ENCODE results near the gene AIFM1. TPM values are rescaled to one million over a fixed set of nuclear protein-coding genes. Genes with fewer than 3 reads are reported as not detected.

The AIFM1 gene
- polyA plus RNA-seq, 1 donor (not counting 4 experiments of a cell fraction or from before 2014, with no cell fraction given), result 52.5 TPM

DNA sequence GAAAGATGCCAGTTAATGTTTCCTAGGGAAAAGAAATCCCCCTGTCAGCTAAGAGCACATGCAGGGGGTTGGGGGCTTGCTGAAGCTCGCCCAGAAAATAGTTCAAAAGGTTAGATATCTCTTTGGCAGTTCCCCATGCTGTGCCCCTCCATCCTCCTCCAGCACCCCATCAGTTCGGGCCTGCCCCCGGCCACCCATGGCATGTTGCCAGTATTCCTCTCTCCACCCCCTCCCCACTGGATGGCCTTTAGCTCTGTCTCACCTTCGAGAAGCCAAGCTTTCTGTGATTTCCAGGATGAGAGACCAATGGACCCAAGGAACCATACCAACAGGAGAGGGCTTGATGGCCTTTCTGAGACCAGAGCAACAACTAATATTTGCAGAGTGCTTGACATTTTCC lies 11.3 kb upstream of the AIFM1 start:
- H3K9me3 ChIP-seq (ENCODE audit: control insufficient read depth, low read depth, low read length), result no peaks in the 10 kb centered on the region
- dilution Hi-C loops (cut with MboI; ENCODE audit: extremely low pct_ligation_motif_present, low sequenced_read_pairs), result no loop called here

DNA sequence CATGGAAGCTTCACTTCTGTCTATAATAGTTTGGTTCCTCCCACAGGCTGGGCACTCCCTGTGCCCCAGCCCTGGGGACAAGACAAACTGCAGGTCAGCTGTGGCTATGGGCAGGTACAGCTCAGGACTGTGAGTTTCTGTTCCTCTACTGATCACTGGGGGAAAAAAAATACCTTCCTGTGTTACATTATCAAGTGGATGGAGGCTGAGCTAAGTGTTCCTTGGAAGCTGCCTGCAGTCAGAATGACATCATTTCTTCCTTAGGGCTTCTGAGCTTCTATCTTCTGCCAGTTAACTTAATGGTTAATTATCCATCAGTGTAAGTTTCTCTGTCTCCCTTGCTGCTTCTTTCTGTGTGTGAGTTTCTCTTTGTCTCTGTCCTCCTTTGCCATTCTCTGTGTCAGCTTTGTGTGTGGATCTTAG lies 10.7 kb upstream of the AIFM1 start:
- Histone ChIP-seq H3K9me1 (ENCODE audit: control insufficient read depth, extremely low read depth, insufficient read depth, low read length) (no peaks in the 10 kb centered on the region), H3K27me3 (ENCODE audit: control insufficient read depth, extremely low read depth, insufficient read depth, low read length) (peaks cover 3% of the 10 kb centered on the region), H3K79me2 (ENCODE audit: control insufficient read depth, insufficient read depth, low read length) (no peaks in the 10 kb centered on the region), H3K4me2 (ENCODE audit: control insufficient read depth, extremely low read depth, insufficient read depth, low read depth, low read length) (no peak overlapping the region), H3K9me3 (ENCODE audit: control insufficient read depth, low read depth, low read length) (no peaks in the 10 kb centered on the region), H4K20me1 (ENCODE audit: control insufficient read depth, extremely low read depth, insufficient read depth, low read length) (no peaks in the 10 kb centered on the region), H3K4me1 (ENCODE audit: control insufficient read depth, extremely low read depth, insufficient read depth, low read length) (peaks cover 11% of the 10 kb centered on the region), H2AFZ (ENCODE audit: control insufficient read depth, low read length) (no peak overlapping the region), H3K36me3 (ENCODE audit: control insufficient read depth in 2 of 2, extremely low read depth in 1 of 2, insufficient read depth in 2 of 2, low read length in 2 of 2) (no peaks in the 10 kb centered on the region), H3K9ac (ENCODE audit: control insufficient read depth, extremely low read depth, insufficient read depth, low read length) (no peak overlapping the region), H3K27ac (ENCODE audit: control insufficient read depth, insufficient read depth, low read length) (no peak overlapping the region), H3K4me3 (ENCODE audit: control insufficient read depth in 2 of 3, extremely low read depth in 1 of 3, insufficient read depth in 2 of 3, low read depth in 1 of 3, low read length in 3 of 3) (no peak overlapping the region)
- DNase-seq (ENCODE audit: low read depth, low spot score) (no peak), FAIRE-seq (no peak)
- dilution Hi-C loops (cut with MboI; ENCODE audit: extremely low pct_ligation_motif_present, low sequenced_read_pairs), result no loop called here
- no peak for TF ChIP-seq EZH2 (IDR thresholded peaks at IDR 0.05; ENCODE audit: low read length)

More for the DNA sequence above, 11.3 kb upstream of the AIFM1 start:
- Histone ChIP-seq H4K20me1 (ENCODE audit: control insufficient read depth, extremely low read depth, insufficient read depth, low read length) (no peaks in the 10 kb centered on the region), H3K9ac (ENCODE audit: control insufficient read depth, extremely low read depth, insufficient read depth, low read length) (no peak overlapping the region), H3K4me3 (ENCODE audit: control insufficient read depth in 2 of 3, extremely low read depth in 1 of 3, insufficient read depth in 2 of 3, low read depth in 1 of 3, low read length in 3 of 3) (no peak overlapping the region), H3K36me3 (ENCODE audit: control insufficient read depth in 2 of 2, extremely low read depth in 1 of 2, insufficient read depth in 2 of 2, low read length in 2 of 2) (no peaks in the 10 kb centered on the region), H3K27ac (ENCODE audit: control insufficient read depth, insufficient read depth, low read length) (no peak overlapping the region), H3K27me3 (ENCODE audit: control insufficient read depth, extremely low read depth, insufficient read depth, low read length) (no peaks in the 10 kb centered on the region), H3K4me1 (ENCODE audit: control insufficient read depth, extremely low read depth, insufficient read depth, low read length) (peaks cover 11% of the 10 kb centered on the region), H3K9me1 (ENCODE audit: control insufficient read depth, extremely low read depth, insufficient read depth, low read length) (no peaks in the 10 kb centered on the region), H2AFZ (ENCODE audit: control insufficient read depth, low read length) (no peak overlapping the region), H3K4me2 (ENCODE audit: control insufficient read depth, extremely low read depth, insufficient read depth, low read depth, low read length) (no peak overlapping the region), H3K79me2 (ENCODE audit: control insufficient read depth, insufficient read depth, low read length) (no peaks in the 10 kb centered on the region)
- FAIRE-seq (no peak), DNase-seq (ENCODE audit: low read depth, low spot score) (no peak)
- TF ChIP-seq, protein P1, sequence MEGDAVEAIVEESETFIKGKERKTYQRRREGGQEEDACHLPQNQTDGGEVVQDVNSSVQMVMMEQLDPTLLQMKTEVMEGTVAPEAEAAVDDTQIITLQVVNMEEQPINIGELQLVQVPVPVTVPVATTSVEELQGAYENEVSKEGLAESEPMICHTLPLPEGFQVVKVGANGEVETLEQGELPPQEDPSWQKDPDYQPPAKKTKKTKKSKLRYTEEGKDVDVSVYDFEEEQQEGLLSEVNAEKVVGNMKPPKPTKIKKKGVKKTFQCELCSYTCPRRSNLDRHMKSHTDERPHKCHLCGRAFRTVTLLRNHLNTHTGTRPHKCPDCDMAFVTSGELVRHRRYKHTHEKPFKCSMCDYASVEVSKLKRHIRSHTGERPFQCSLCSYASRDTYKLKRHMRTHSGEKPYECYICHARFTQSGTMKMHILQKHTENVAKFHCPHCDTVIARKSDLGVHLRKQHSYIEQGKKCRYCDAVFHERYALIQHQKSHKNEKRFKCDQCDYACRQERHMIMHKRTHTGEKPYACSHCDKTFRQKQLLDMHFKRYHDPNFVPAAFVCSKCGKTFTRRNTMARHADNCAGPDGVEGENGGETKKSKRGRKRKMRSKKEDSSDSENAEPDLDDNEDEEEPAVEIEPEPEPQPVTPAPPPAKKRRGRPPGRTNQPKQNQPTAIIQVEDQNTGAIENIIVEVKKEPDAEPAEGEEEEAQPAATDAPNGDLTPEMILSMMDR (optimal IDR thresholded peaks at IDR 0.05 in 1 of 3, IDR thresholded peaks at IDR 0.05 in 1 of 3, conservative IDR thresholded peaks at IDR 0.05 in 1 of 3; ENCODE audit: extremely low read depth in 1 of 3, insufficient read depth in 2 of 3, low read length in 3 of 3), result no peak
- TF ChIP-seq EZH2 (IDR thresholded peaks at IDR 0.05; ENCODE audit: low read length), result no peak

DNA sequence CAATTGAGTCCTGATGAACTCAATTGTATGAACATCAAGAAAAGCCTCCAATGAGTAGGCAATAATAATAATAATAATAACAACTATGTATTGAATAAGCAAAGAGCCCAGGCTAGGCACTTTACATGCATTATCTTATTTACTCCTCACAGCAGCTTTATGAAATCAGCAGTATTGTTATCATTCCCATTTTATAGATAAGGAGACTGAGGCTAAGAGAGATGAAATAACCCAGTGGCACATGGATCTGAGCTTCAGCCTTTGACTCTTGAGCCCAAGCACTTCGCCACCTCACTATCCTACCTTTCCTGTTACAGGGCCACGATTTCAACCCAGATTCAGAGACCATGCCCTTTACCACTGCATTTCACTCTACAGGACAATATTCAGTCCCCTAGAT lies 9.3 kb upstream of the AIFM1 start:
- H3K4me1 ChIP-seq (ENCODE audit: control insufficient read depth, extremely low read depth, insufficient read depth, low read length), result peaks cover 11% of the 10 kb centered on the region
- H3K4me2 ChIP-seq (ENCODE audit: control insufficient read depth, extremely low read depth, insufficient read depth, low read depth, low read length), result no peak overlapping the region
- no peaks in the 10 kb centered on the region for H4K20me1 ChIP-seq (ENCODE audit: control insufficient read depth, extremely low read depth, insufficient read depth, low read length)
- no peaks in the 10 kb centered on the region for H3K36me3 ChIP-seq (ENCODE audit: control insufficient read depth in 2 of 2, extremely low read depth in 1 of 2, insufficient read depth in 2 of 2, low read length in 2 of 2)
- dilution Hi-C loops (cut with MboI; ENCODE audit: extremely low pct_ligation_motif_present, low sequenced_read_pairs), result no loop called here
- H3K9ac ChIP-seq (ENCODE audit: control insufficient read depth, extremely low read depth, insufficient read depth, low read length), result no peak overlapping the region
- H2AFZ ChIP-seq (ENCODE audit: control insufficient read depth, low read length), result no peak overlapping the region
- peaks cover 3% of the 10 kb centered on the region for H3K27me3 ChIP-seq (ENCODE audit: control insufficient read depth, extremely low read depth, insufficient read depth, low read length)
- H3K79me2 ChIP-seq (ENCODE audit: control insufficient read depth, insufficient read depth, low read length), result no peaks in the 10 kb centered on the region
- DNase-seq (ENCODE audit: low read depth, low spot score), result no peak
- no peak overlapping the region for H3K4me3 ChIP-seq (ENCODE audit: control insufficient read depth in 2 of 3, extremely low read depth in 1 of 3, insufficient read depth in 2 of 3, low read depth in 1 of 3, low read length in 3 of 3)
- no peaks in the 10 kb centered on the region for H3K9me1 ChIP-seq (ENCODE audit: control insufficient read depth, extremely low read depth, insufficient read depth, low read length)
- H3K9me3 ChIP-seq (ENCODE audit: control insufficient read depth, low read depth, low read length), result no peaks in the 10 kb centered on the region
- FAIRE-seq, result no peak
- H3K27ac ChIP-seq (ENCODE audit: control insufficient read depth, insufficient read depth, low read length), result no peak overlapping the region
- TF ChIP-seq, protein P1 (optimal IDR thresholded peaks at IDR 0.05 in 1 of 3, IDR thresholded peaks at IDR 0.05 in 1 of 3, conservative IDR thresholded peaks at IDR 0.05 in 1 of 3; ENCODE audit: extremely low read depth in 1 of 3, insufficient read depth in 2 of 3, low read length in 3 of 3), result no peak
- TF ChIP-seq EZH2 (IDR thresholded peaks at IDR 0.05; ENCODE audit: low read length), result no peak
